DMS 273 (cell line): ENCODE results near the gene PTPRF.
"Not testable (repeated sequence)": the region's sequence is repeated elsewhere in the genome, so short reads cannot be mapped to it uniquely, and the experiment has no call there.

Experiments
- DNase-seq: peaks from one replicate; lab custom pipeline; 2025; ENCODE audit not compliant: unreplicated experiment; lab: John Stamatoyannopoulos, UW

PTPRF gene

DNA sequence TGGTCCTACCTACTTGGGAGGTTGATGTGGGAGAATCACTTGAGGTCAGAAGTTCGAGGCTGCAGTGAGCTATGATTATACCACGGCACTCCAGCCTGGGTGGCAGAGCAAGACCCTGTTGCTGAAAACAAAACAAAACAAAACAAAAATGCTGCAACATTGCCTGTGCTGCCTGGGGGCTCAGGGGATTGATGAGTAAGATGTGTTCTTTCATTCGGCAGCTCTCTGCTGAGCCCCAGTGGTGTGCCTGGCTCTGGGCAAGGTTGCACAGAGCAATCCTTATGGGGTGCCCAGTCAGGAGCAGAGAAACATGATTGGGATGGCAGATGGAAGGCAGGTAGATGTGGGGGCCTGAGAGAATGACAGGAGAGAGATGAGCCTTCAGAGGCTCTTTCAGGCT, 90.7 kb downstream of the PTPRF start:
- DNase-seq, result no peak

DNA sequence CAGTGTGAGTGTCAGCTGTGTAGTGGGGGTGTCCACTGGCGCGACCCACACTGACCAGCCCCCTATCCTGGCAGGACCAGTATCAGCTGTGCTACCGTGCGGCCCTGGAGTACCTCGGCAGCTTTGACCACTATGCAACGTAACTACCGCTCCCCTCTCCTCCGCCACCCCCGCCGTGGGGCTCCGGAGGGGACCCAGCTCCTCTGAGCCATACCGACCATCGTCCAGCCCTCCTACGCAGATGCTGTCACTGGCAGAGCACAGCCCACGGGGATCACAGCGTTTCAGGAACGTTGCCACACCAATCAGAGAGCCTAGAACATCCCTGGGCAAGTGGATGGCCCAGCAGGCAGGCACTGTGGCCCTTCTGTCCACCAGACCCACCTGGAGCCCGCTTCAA, 91.2 kb downstream of the PTPRF start:
- DNase-seq, result no peak

DNA sequence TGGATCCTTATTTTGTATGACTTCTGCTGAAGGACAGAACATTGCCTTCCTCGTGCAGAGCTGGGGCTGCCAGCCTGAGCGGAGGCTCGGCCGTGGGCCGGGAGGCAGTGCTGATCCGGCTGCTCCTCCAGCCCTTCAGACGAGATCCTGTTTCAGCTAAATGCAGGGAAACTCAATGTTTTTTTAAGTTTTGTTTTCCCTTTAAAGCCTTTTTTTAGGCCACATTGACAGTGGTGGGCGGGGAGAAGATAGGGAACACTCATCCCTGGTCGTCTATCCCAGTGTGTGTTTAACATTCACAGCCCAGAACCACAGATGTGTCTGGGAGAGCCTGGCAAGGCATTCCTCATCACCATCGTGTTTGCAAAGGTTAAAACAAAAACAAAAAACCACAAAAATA, 91.8 kb downstream of the PTPRF start:
- DNase-seq, result no peak

DNA sequence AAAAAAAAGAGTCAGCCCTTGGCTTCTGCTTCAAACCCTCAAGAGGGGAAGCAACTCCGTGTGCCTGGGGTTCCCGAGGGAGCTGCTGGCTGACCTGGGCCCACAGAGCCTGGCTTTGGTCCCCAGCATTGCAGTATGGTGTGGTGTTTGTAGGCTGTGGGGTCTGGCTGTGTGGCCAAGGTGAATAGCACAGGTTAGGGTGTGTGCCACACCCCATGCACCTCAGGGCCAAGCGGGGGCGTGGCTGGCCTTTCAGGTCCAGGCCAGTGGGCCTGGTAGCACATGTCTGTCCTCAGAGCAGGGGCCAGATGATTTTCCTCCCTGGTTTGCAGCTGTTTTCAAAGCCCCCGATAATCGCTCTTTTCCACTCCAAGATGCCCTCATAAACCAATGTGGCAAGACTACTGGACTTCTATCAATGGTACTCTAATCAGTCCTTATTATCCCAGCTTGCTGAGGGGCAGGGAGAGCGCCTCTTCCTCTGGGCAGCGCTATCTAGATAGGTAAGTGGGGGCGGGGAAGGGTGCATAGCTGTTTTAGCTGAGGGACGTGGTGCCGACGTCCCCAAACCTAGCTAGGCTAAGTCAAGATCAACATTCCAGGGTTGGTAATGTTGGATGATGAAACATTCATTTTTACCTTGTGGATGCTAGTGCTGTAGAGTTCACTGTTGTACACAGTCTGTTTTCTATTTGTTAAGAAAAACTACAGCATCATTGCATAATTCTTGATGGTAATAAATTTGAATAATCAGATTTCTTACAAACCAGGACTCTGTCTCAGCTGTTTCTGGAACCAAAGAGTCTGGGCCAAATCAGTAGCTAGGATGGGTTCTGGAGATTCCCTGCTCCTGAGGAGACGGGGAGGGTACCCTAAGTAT, 92.5 kb downstream of the PTPRF start:
- no peak for DNase-seq

DNA sequence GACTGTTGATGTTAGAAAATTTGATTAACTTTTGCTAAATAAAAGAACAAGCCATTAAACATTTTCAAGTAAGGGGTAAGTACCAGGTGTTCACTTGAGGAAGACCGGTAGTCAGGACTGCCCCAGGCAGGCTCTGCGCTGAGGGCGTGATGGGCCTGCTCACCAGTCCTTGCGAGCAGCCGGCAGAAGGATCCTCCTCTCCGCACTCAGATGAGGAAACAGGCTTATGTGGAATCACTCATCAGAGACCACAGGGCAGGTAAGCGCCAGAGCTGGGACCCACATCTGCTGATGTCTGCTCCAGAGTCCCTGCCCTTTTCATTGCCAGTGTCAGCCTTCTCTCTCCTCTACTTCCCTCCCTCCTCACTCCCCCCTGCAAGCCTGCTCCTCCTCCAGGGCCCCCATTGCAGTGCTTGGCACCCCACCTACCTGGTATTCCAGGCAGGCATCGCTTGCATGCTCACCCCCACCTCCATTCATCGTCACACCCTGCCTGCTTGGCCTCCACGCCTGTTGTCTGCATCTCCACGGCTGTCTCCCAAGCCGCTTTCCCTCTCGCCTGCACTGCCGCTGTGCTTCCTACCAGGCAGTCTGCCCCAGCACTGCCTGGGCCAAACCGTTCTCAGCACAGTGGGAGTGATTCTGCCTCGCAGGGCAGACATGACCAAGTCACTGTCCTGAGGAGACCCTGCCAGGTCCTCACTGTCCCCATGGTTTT, 94.5 kb downstream of the PTPRF start:
- DNase-seq, result no peak

DNA sequence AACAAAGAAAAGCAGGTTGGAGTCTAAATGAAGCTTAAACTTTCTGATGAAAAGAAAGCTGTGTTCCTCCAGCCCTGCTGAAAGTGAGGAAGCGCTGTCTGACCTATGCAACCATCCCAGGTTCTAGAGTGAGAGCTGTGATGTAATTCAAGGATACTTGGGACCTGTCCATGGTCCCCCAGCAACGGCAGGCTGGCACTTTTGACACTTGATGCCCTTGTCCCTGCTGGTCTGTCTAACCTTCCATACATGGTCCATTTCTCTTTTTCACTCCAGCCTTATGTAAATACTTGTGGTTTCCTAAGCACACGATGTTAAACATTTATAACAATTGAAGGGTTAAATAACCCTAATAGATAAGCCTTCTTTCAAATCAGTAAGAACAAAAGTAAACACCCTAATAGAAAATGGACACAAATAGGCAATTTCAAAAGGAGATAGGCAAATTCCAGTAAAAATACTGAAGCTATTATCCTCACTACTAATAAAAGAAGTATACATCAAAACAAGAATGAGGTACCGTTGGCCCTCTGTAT, 101.5 kb downstream of the PTPRF start:
- DNase-seq, result no peak

DNA sequence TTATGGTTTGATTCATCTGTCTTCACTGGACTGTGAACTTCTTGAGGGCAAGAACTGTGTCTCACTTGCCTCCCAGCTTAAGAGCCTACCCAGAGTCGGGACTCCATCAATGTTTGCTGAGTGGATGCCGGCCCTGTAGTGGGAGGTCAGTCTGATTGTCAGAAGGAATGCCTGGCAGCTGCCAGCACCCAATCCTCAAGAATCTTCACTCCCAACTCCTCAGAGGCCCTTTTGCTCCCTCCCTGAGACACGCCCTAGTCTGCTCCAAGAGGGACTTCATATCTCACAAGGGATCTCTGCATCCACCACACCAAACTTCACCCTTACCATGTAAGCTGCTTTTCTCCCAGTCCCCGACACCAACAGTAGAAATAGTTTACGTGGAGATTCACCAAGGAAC, 104.0 kb downstream of the PTPRF start:
- no peak for DNase-seq

DNA sequence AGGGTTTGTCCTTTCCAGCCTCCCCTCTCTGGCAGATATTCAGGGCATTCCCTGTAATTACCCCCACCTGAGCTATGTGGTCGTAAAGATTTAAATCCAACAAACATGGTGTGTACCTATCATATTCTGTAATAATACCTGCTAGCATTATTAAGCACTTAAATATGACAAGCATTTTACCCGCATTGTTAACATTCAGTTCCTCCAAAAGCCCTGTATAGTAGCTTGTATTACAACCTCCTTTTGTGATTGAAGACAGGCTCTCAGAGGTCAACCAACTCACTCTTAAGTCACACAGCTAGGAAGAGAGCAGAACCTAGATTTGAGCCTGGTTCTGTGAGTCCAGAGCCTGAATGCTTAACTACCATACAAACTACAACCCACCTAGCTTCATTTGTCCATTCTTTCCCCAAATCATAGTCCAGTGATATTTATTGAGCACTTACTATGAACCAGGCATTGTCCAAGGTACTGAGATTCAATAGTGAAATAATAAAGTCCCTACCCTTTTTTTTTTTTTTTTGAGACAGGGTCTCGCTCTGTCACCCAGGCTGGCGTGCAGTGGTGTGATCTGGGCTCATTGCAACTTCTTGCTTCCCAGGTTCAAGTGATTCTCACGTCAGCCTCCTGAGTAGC, 105.4 kb downstream of the PTPRF start:
- DNase-seq, result no peak

DNA sequence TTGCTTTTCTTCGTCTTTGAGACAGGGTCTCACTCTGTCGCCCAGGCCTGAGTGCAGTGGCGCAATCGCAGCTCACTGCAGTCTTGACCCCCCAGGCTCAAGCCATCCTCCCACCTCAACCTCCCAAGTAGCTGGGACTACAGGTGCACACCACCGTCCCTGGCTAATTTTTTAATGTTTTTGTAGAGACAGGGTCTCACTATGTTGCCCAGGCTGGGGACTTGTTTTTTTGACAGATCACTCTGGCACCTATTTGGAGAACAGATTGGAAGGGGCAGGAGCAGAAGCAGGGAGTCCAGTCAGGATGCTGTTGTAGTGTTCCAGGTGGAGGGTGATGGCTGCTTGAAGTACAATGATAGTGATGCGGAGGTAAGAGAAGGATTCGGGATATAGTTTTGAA, 106.6 kb downstream of the PTPRF start:
- no peak for DNase-seq

DNA sequence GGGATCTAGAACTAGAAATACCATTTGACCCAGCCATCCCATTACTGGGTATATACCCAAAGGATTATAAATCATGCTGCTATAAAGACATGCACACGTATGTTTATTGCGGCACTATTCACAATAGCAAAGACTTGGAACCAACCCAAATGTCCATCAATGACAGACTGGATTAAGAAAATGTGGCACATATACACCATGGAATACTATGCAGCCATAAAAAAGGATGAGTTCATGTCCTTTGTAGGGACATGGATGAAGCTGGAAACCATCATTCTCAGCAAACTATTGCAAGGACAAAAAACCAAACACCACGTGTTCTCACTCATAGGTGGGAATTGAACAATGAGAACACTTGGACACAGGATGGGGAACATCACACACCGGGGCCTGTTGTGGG, 107.7 kb downstream of the PTPRF start:
- not testable (repeated sequence) for DNase-seq

DNA sequence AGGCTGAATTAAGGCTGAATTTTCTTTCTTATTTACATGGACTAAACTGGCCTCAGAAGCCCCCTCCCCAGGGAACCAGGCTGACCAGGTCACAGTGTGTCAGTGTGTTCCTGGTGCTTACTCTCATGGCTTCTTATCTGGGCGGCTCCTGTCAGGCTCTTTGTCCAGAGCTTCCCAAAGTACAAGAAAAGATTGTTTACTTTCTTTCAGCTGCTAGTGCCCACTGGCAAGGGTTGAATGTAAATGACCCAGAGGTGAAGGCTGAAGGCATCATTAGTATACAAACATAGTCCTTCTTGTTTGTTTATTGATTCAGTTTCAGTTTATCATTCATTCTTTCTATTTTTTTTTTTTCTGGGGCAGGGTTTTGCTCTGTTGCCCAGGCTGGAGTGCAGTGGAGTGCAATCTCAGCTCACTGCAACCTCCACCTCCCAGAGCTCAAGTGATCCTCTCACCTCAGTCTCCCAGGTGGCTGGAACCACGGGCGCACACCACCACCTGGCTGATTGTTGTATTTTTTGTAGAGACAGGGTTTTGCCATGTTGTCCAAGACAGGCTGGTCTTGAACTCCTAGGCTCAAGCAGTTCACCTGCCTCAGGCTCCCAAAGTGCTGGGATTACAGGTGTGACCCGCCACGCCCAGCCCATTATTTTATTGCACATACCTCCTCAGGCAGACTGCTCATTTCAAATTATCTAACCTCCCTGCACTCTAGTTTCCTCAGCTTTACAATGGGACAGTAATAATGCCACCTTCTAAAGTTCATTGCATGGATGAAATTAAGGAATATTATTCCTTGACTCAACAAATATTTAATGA, 109.5 kb downstream of the PTPRF start:
- no peak for DNase-seq

DNA sequence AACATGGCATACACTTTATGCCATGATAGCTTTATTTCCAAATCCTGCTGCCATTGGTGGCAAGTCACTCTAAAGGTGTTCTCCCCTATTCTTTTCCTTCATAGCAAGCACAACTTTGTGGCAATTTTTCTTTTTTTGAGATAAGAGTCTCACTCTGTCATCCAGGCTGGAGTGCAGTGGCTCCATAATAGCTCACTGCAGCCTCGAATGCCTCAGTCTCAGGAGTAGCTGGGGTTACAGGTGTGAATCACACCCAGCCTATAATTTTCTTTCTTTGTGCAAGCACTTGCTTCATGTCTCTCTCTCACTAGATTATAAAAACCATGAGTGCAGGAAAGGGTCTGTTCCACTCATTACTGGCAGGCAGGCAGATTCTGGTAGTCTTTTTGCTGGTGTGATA, 113.9 kb downstream of the PTPRF start:
- DNase-seq, result no peak

DNA sequence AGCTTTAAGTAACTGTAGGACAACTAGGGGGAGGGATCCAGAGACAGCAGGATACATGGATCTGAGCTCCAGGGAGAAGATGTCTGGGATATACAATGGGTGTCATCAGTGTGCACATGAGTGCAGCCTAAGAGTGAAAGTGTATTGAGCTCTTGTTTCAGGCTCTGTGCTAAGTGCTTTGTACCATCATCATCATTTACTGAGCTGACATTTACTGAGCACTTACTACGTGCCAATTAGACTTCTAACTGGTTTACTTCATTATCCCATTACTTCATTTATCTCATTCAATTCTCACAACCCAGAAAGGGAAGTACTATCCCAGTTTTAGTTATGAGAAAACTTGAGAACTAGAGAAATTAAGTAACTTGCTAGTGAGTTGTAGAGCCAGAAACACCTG, 114.8 kb downstream of the PTPRF start:
- DNase-seq, result no peak

DNA sequence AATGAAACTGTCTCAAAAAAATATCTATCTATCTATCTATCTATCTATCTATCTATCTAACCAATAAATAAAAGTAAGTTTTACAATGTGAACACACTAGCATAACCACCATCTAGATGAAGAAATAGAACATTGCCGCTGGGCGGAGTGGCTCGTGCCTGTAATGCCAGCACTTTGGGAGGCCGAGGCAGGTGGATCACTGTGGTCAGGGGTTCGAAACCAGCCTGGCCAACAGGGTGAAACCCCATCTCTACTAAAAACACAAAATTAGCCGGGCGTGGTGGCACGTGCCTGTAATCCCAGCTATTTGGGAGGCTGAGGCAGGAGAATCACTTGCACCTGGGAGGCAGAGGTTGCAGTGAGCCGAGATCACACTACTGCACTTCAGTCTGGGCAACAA, 116.6 kb downstream of the PTPRF start:
- not testable (repeated sequence) for DNase-seq

DNA sequence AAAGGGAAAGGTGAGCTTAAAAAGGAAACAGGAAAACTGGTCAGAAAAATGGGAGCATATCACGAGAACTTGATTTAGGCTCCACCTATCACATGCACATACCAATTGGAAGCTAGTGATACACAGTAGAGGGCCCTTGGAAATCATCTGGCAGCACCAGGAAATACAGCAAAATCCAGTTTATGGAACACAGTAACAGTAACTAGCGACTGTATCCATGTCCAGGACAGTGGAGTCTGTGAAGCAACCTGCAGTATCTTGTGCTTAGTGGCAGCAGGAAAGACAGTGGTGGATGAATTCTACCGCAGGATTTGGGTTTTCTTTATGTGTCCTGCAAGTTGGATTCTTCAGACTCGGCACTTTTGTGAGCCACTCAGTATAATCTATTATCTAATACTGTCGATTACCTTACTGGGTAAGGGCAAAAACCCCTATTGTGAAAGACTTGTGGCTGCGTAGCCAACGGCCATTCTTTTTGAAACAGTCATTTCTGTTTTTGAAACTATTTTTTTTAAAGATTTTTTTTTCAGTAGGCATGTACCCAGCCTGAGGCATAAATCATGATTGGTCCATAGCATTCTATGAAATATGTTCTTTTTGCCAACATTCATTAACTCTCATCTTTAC, 117.7 kb downstream of the PTPRF start:
- no peak for DNase-seq

DNA sequence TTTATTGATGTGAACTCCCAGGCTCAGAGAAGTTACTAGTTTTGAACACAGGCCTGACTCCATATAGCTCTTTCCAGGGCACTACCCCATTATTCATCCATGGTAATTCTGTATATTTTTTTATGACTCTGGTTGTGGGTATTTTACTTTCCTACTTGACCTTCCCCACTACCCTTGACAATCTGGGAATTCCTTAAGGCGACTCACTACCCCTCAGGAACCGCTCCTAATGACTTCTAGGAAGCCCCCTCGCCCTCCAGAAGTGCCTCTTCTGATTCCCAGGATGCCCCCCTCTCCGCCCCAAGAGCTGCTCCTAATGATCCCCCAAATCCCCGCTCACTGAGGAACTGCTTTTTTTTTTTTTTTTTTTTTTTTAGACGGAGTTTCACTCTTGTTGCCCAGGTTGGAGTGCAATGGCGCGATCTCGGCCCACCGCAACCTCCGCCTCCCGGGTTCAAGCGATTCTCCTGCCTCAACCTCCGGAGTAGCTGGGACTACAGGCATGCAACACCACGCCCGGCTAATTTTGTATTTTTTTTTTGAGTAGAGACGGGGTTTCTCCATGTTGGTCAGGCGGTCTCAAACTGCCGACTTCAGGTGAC, 118.3 kb downstream of the PTPRF start:
- no peak for DNase-seq

DNA sequence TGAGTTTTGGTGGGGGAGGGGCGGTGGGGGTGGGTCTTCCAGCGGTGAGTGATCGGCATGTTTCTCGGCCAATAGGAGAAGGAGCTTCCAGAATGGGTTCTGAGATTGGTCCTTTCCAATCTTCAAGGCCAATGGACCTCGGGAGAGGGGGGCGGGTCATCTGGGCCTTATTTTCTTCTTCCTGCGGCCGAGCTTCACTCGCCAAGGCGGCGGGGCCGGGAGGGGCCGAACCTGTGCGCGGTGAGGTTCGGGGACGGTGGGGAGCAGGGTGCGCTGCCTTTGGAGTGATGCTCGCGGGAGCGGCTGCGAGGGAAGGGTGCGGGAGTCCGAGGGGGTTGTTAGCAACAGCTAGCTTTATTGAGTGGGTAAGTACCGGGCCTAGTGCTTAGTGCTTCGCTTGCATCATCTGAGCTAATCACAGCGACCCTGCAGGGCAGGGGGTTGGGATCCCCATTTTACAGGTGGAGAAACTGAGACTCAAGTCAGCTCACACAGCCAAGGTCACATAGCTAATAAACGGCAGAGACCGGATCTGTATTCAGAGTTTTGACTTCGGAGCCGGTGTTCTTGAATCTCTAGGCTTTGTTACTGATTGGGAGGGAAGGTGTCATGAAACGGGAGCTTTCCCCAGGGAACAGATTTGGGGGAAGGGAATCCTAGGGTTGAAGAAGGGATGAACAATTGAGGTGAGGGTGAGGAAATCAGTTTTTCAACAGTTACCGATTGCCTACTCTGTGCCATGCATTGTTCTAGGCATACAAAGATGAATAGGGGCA, 119.8 kb downstream of the PTPRF start:
- peak; percentile 99 for DNase-seq

DNA sequence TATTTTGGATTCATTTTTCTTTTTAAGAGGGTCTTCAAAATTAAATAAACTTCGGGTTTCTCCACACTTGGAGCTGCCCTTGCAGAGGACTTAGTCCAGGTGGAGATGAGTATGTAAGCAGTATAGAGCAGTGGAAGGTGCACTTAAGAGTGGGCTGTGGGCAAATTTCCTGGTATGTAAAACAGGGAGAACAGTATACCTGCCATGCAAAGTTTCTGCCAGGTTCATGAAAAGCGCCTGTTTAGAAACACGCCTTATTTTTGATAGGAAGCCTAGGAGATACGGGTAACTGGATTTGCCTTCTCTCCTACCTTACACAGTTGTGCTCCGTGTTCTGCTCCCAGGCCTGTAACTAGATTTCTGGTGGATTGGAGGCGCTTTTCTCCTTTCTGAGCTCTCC, 120.5 kb downstream of the PTPRF start:
- DNase-seq, result no peak

DNA sequence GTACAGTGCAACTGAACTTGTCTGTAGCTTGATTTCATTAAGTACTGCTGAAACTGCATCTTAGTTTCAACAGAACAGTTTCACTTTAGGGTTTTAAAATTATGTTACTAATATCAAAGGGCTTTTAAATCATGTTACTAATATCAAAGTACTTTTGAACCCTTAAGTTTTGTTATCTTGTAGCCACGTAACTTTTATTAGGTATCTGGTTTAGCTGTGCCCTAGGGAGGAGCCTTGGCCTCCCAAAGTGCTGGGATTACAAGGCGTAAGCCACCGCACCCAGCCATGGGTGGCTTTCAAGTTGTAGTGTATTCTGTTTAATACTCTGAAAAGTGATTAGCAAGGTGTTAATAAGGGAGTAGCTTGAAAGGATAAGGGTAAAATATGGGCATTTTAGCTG, 121.2 kb downstream of the PTPRF start:
- DNase-seq, result no peak
